Suprapubic skin (tissue), 4 donors: ENCODE results near the gene NTM.

Experiments used
- CTCF ChIP-seq, 2 donors: fragments of 200-600 bp in 1 of 2; fragments of 450-650 bp in 1 of 2; sonication (generic) in 1 of 2; IDR thresholded peaks; one replicate each; pipeline ENCODE4 v1.5.1; 2016 to 2019; ENCODE audit warnings: antibody characterized with exemption in 2 of 2, mild to moderate bottlenecking in 1 of 2, moderate library complexity in 1 of 2
- EP300 ChIP-seq: sonication (generic); formaldehyde crosslinking; IDR thresholded peaks from one replicate; pipeline ENCODE4 v1.6.1; 2017; ENCODE audit warnings: antibody characterized with exemption
- POLR2A ChIP-seq, 2 donors: fragments of 450-650 bp; IDR thresholded peaks; one replicate each; pipeline ENCODE4 v1.6.1; 2017; ENCODE audit warnings: antibody characterized with exemption in 2 of 2, mild to moderate bottlenecking in 2 of 2, moderate library complexity in 2 of 2
- POLR2AphosphoS5 ChIP-seq, 3 donors: sonication (generic); formaldehyde crosslinking; IDR thresholded peaks; one replicate each; pipeline ENCODE4 v1.6.1; 2017; ENCODE audit warnings: antibody characterized with exemption in 3 of 3

- no peak for TF ChIP-seq POLR2A (IDR thresholded peaks at IDR 0.05)
- TF ChIP-seq CTCF (IDR thresholded peaks at IDR 0.05) = no peak
- TF ChIP-seq POLR2AphosphoS5 (IDR thresholded peaks at IDR 0.05) = no peak
- no peak for TF ChIP-seq EP300
Measured at GRCh38 chr11:131896978-131897615, 526.7 kb downstream of the NTM start.
